HEK293T (cell line): ENCODE data around the gene MNAT1.

Source experiments
- BHLHE40 ChIP-seq: fragments of 450-650 bp; IDR thresholded peaks from 2 replicates; pipeline ENCODE4 v1.6.1; 2016; ENCODE audit warnings: mild to moderate bottlenecking, moderate library complexity, borderline replicate concordance
- ELF4 ChIP-seq: fragments of 450-650 bp; IDR thresholded peaks from 2 replicates; pipeline ENCODE4 v1.6.1; 2017; ENCODE audit warnings: antibody characterized with exemption
- FOXK2 ChIP-seq: fragments of 450-650 bp; IDR thresholded peaks from 2 replicates; pipeline ENCODE4 v1.6.1; 2016; ENCODE audit warnings: mild to moderate bottlenecking
- HDGF ChIP-seq: fragments of 450-650 bp; IDR thresholded peaks from 2 replicates; pipeline ENCODE4 v1.6.1; 2017; ENCODE audit warnings: antibody characterized with exemption, borderline replicate concordance
- NFRKB ChIP-seq: fragments of 450-650 bp; IDR thresholded peaks from 2 replicates; pipeline ENCODE4 v1.6.1; 2016; ENCODE audit warnings: mild to moderate bottlenecking, moderate library complexity
- SP1 ChIP-seq: fragments of 450-650 bp; IDR thresholded peaks from 2 replicates; pipeline ENCODE4 v1.6.1; 2017
- SUZ12 ChIP-seq: fragments of 450-650 bp; IDR thresholded peaks from 2 replicates; pipeline ENCODE4 v1.6.1; 2016; ENCODE audit warnings: mild to moderate bottlenecking
- TARDBP ChIP-seq: fragments of 450-650 bp; IDR thresholded peaks from 2 replicates; pipeline ENCODE4 v1.6.1; 2016

DNA sequence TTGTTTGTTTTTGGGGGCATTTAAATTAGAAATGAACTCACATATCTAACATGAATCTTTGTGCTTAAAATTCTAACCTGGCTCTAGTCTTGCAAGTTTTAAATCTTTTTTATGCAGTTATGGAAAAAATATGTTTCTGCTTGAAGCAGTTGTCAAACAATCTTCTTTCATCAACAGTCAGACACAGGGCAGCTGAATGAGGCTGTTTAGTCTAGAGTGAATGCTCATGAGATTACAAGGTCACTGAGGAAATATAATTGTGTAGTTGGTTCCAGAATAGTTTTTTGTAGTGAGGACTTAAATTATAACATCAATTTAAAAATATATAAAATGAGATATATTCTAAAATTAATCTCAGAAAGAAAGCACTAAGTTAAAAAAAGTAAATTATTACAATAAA is 169.8 kb downstream of the MNAT1 start:
- no peak for TF ChIP-seq TARDBP
- TF ChIP-seq NFRKB, result no peak
- no peak for TF ChIP-seq SUZ12
- TF ChIP-seq SP1, result no peak
- no peak for TF ChIP-seq HDGF
- no peak for TF ChIP-seq FOXK2
- no peak for TF ChIP-seq ELF4
- TF ChIP-seq BHLHE40, result no peak
